Neuronal stem cell (in vitro differentiated cells): ENCODE results near the gene GPR39.
"Not testable (repeated sequence)": the region's sequence is repeated elsewhere in the genome, so short reads cannot be mapped to it uniquely, and the experiment has no call there.

Source experiments
- DNase-seq: peaks from one replicate; pipeline ENCODE4 v3.0.0-alpha.2; 2013; ENCODE audit warnings: low spot score
- H2AFZ ChIP-seq: one replicate; pipeline ENCODE4 v1.6.1; 2013; ENCODE audit warnings: mild to moderate bottlenecking, low read length, inconsistent platforms
- H2AK5ac ChIP-seq: 2 replicates; pipeline ENCODE4 v1.6.1; 2013; ENCODE audit warnings: low read depth, mild to moderate bottlenecking, inconsistent platforms, low read length, moderate library complexity, mixed read lengths
- H2BK120ac ChIP-seq: 2 replicates; pipeline ENCODE4 v1.6.1; 2013; ENCODE audit warnings: low read depth, mild to moderate bottlenecking, inconsistent platforms, low read length, moderate library complexity, mixed read lengths
- H2BK12ac ChIP-seq: one replicate; pipeline ENCODE4 v1.6.1; 2013; ENCODE audit warnings: low read length, inconsistent platforms
- H2BK15ac ChIP-seq: 2 replicates; pipeline ENCODE4 v1.6.1; 2013; ENCODE audit warnings: mild to moderate bottlenecking, low read length, inconsistent platforms, mixed read lengths
- H2BK5ac ChIP-seq: one replicate; pipeline ENCODE4 v1.6.1; 2013; ENCODE audit warnings: inconsistent platforms, mild to moderate bottlenecking, low read length, moderate library complexity
- H3K14ac ChIP-seq: one replicate; pipeline ENCODE4 v1.6.1; 2013; ENCODE audit warnings: low read length, inconsistent platforms
- H3K18ac ChIP-seq: 2 replicates; pipeline ENCODE4 v1.6.1; 2013; ENCODE audit warnings: low read length, inconsistent platforms
- H3K23ac ChIP-seq: 2 replicates; pipeline ENCODE4 v1.6.1; 2013; ENCODE audit warnings: low read depth, mild to moderate bottlenecking, mixed read lengths, low read length, inconsistent platforms; ENCODE audit not compliant: poor library complexity
- H3K27ac ChIP-seq: replicated peaks from 3 replicates; pipeline ENCODE4 v1.5.1; 2013; ENCODE audit warnings: low read length, inconsistent platforms
- H3K27me3 ChIP-seq, 3 experiments: 2 replicates each; pipeline ENCODE4 v1.6.1; 2013; ENCODE audit warnings: low read length in 3 of 3, mild to moderate bottlenecking in 2 of 3, inconsistent platforms in 1 of 3, low read depth in 1 of 3, mixed read lengths in 1 of 3, moderate library complexity in 1 of 3; ENCODE audit not compliant: control insufficient read depth in 3 of 3, insufficient read depth in 3 of 3
- H3K36me3 ChIP-seq, 2 donors: replicated peaks in 1 of 2; 2 replicates each; pipeline ENCODE4 v1.6.1; 2013; ENCODE audit warnings: low read length in 2 of 2; ENCODE audit not compliant: control insufficient read depth in 2 of 2, insufficient read depth in 2 of 2
- H3K4ac ChIP-seq: 2 replicates; pipeline ENCODE4 v1.6.1; 2013; ENCODE audit warnings: inconsistent platforms, mild to moderate bottlenecking, low read length, moderate library complexity
- H3K4me1 ChIP-seq, 2 donors: 1 replicate in 1 of 2; 2 replicates in 1 of 2; pipeline ENCODE4 v1.6.1; 2013; ENCODE audit warnings: low read length in 2 of 2, low read depth in 1 of 2; ENCODE audit not compliant: control insufficient read depth in 2 of 2, insufficient read depth in 1 of 2
- H3K4me2 ChIP-seq: one replicate; pipeline ENCODE4 v1.6.1; 2013; ENCODE audit warnings: mild to moderate bottlenecking, low read length, inconsistent platforms; ENCODE audit not compliant: insufficient read depth, poor library complexity, severe bottlenecking
- H3K4me3 ChIP-seq, 2 donors: 2 replicates each; pipeline ENCODE4 v1.5.1; 2013; ENCODE audit warnings: low read length in 2 of 2, mild to moderate bottlenecking in 2 of 2, inconsistent platforms in 1 of 2, moderate library complexity in 1 of 2
- H3K79me1 ChIP-seq: one replicate; pipeline ENCODE4 v1.6.1; 2013; ENCODE audit warnings: low read depth, mild to moderate bottlenecking, inconsistent platforms, low read length, moderate library complexity
- H3K9ac ChIP-seq: one replicate; pipeline ENCODE4 v1.6.1; 2013; ENCODE audit warnings: mild to moderate bottlenecking, low read depth, low read length, inconsistent platforms; ENCODE audit not compliant: poor library complexity
- H3K9me3 ChIP-seq, 2 donors: replicated peaks in 1 of 2; 2 replicates each; pipeline versions ENCODE3 to v1.6.1; 2013; ENCODE audit warnings: low read length in 2 of 2, mild to moderate bottlenecking in 2 of 2, inconsistent platforms in 1 of 2, low read depth in 1 of 2, mixed read lengths in 1 of 2, moderate library complexity in 1 of 2; ENCODE audit not compliant: control insufficient read depth in 2 of 2, insufficient read depth in 1 of 2
- H4K8ac ChIP-seq: one replicate; pipeline ENCODE4 v1.6.1; 2013; ENCODE audit warnings: low read depth, mild to moderate bottlenecking, inconsistent platforms, low read length, moderate library complexity
- H4K91ac ChIP-seq: one replicate; pipeline ENCODE4 v1.6.1; 2013; ENCODE audit warnings: low read length, low read depth, mild to moderate bottlenecking, inconsistent platforms; ENCODE audit not compliant: poor library complexity
- WGBS, 2 donors: extraction: QIAGEN DNeasy Blood & Tissue Kit; methylation state at CpG; one replicate each; pipeline ENCODE4 v1.1.7; 2013; ENCODE audit warnings: missing lambda C conversion rate in 2 of 2, mixed read lengths in 1 of 2; ENCODE audit not compliant: insufficient read length in 2 of 2, insufficient replicate concordance in 1 of 2; ENCODE audit errors: extremely low coverage in 2 of 2; 5-methylcytosine and 5-hydroxymethylcytosine counted together

The GPR39 gene

DNA sequence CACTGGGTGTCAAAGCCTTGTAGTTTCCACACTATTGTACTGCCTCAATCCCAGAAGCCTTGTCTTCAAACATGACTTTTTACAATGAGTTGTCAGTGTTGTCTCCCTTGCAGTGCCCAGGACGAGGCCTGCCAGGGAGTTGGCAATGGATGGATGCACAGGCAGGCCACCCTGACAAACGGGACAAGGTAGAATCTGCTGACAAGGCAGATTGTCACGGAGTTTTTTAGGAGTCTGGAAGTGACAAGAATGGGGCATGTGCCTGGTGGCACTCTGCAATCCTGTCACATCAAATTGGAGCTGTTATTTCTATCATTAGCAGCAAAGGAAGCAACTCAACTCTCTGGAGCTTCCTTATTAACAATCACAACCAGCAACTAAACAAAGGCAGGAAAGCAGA is 25.2 kb upstream of the GPR39 start:
- Histone ChIP-seq H4K8ac (no peak overlapping the region), H3K27me3 (no peaks in the 10 kb centered on the region), H2AK5ac (peak overlapping the region; percentile 54), H2BK15ac (no peak overlapping the region), H3K4me2 (no peak overlapping the region), H2BK120ac (no peak overlapping the region), H3K9ac (no peak overlapping the region), H3K18ac (peak overlapping the region; percentile 73), H3K79me1 (no peaks in the 10 kb centered on the region), H3K4ac (no peak overlapping the region), H3K36me3 (no peaks in the 10 kb centered on the region), H2AFZ (no peak overlapping the region), H3K23ac (no peak overlapping the region), H3K4me1 (peaks cover 12 to 21% of the 10 kb centered on the region in 2 donors), H3K9me3 (no peaks in the 10 kb centered on the region), H3K4me3 (no peak overlapping the region), H3K14ac (no peak overlapping the region), H2BK12ac (no peak overlapping the region), H3K27ac (peak overlapping the region; percentile 77), H2BK5ac (no peak overlapping the region), H4K91ac (no peak overlapping the region)
- no CpG with 5 or more reads among the region's 3 CpGs for WGBS, 2 donors
- no peak for DNase-seq

DNA sequence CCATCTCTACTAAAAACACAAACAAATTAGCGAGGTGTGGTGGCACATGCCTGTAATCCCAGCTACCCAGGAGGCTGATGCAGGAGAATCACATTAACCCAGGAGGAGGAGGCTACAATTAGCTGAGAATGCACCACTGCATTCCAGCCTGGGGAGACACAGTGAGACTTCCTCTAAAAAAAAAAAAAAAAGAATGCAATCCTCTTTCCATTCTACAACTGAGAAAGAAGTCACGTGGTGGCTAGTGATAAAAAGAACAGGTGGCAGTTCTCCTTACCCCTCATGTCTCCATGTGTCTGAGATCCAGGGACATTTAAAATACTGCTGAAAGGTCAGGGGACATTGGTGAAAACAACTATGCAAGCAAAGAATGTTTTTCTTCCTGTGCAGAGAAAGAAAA is 24.4 kb upstream of the GPR39 start:
- Histone ChIP-seq H3K9me3 (no peaks in the 10 kb centered on the region), H2BK15ac (no peak overlapping the region), H2AK5ac (no peak overlapping the region), H3K9ac (no peak overlapping the region), H3K14ac (no peak overlapping the region), H3K36me3 (no peaks in the 10 kb centered on the region), H3K4ac (no peak overlapping the region), H2BK120ac (no peak overlapping the region), H4K8ac (no peak overlapping the region), H2BK12ac (no peak overlapping the region), H3K27me3 (no peaks in the 10 kb centered on the region), H4K91ac (no peak overlapping the region), H2AFZ (no peak overlapping the region), H3K23ac (no peak overlapping the region), H3K4me3 (no peak overlapping the region), H3K27ac (peak overlapping the region; percentile 77), H2BK5ac (no peak overlapping the region), H3K4me2 (no peak overlapping the region), H3K18ac (no peak overlapping the region), H3K79me1 (no peaks in the 10 kb centered on the region), H3K4me1 (peaks cover 12 to 21% of the 10 kb centered on the region in 2 donors)
- peak; percentile 56 for DNase-seq
- no CpG with 5 or more reads among the region's 2 CpGs for WGBS, 2 donors

DNA sequence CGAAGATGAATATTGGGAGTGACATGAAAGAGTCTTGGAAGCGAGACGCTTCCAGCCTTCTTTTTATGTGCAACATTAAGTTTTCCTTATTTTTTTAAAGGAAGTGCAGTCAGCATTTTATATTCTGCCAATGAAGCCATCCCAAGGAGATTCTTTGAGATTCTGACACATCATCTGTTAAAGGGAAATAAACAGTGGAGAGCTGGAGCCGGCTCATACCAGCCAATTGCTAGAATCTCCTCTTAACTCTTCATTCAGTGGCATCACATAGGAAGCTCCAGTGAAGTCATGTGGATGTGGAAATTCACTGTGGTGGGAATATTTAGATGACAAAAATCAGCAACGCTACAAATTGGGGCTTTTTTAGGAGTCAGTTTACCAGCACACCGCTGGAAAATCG is 23.7 kb upstream of the GPR39 start:
- Histone ChIP-seq H2BK15ac (no peak overlapping the region), H3K27me3 (no peaks in the 10 kb centered on the region), H2BK12ac (no peak overlapping the region), H2BK120ac (no peak overlapping the region), H3K4me1 (peaks cover 12 to 21% of the 10 kb centered on the region in 2 donors), H3K27ac (peak overlapping the region; percentile 52), H3K23ac (no peak overlapping the region), H3K9ac (no peak overlapping the region), H3K4me2 (no peak overlapping the region), H3K18ac (no peak overlapping the region), H3K9me3 (no peaks in the 10 kb centered on the region), H3K79me1 (no peaks in the 10 kb centered on the region), H3K4me3 (no peak overlapping the region), H3K36me3 (no peaks in the 10 kb centered on the region), H2AK5ac (no peak overlapping the region), H3K4ac (no peak overlapping the region), H3K14ac (no peak overlapping the region), H2AFZ (no peak overlapping the region), H4K91ac (no peak overlapping the region), H4K8ac (no peak overlapping the region), H2BK5ac (no peak overlapping the region)
- WGBS, 2 donors: no CpG with 5 or more reads among the region's 7 CpGs
- DNase-seq: no peak

DNA sequence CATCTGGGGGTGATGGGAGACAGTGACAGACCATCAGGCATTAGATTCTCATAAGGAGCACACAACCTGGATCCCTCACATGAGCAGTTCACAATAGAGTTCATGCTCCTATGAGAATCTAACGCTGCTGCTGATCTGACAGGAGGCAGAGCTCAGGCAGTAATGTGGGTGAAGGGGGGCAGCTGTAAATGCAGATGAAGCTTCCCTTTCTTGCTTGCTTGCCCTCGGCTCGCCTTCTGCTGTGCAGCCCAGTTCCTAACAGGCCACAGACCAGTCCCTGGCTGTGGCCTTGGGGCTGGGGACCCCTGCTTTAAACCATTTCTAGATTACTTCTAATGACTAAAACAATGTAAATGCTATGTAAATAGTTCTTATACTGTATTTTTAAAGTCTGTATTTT is 19.6 kb upstream of the GPR39 start:
- H2BK120ac ChIP-seq, H3K9ac ChIP-seq, H2BK15ac ChIP-seq, H3K4me2 ChIP-seq, H3K23ac ChIP-seq, H2AK5ac ChIP-seq, H2BK12ac ChIP-seq, H3K9me3 ChIP-seq, H2AFZ ChIP-seq, H3K14ac ChIP-seq, H3K36me3 ChIP-seq, H2BK5ac ChIP-seq, DNase-seq, H3K4me3 ChIP-seq, H4K91ac ChIP-seq, H3K4ac ChIP-seq, H3K79me1 ChIP-seq, H3K27me3 ChIP-seq, H3K27ac ChIP-seq, H4K8ac ChIP-seq: not testable (repeated sequence)
- Histone ChIP-seq H3K18ac (peak overlapping the region; percentile 59), H3K4me1 (peaks cover 7 to 12% of the 10 kb centered on the region in 2 donors)
- no CpG with 5 or more reads among the region's 3 CpGs for WGBS, 2 donors
